HUES6 (cell line): ENCODE results near the gene PVALEF.

ENCODE experiments used
- H3K27ac ChIP-seq: 2 replicates; pipeline ENCODE4 v1.7.0; 2013; ENCODE audit warnings: low read depth, mild to moderate bottlenecking, low read length, inconsistent platforms
- H3K27me3 ChIP-seq: 2 replicates; pipeline ENCODE4 v1.6.1; 2013; ENCODE audit warnings: low read length; ENCODE audit not compliant: control insufficient read depth, insufficient read depth
- H3K36me3 ChIP-seq: 2 replicates; pipeline ENCODE4 v1.6.1; 2013; ENCODE audit warnings: low read length; ENCODE audit not compliant: control insufficient read depth, insufficient read depth
- H3K4me1 ChIP-seq: 2 replicates; pipeline ENCODE4 v1.6.1; 2013; ENCODE audit warnings: low read length; ENCODE audit not compliant: control insufficient read depth, insufficient read depth
- H3K4me3 ChIP-seq: 2 replicates; pipeline ENCODE4 v1.5.1; 2013; ENCODE audit warnings: low read depth, low read length
- H3K9ac ChIP-seq: one replicate; pipeline ENCODE4 v1.6.1; 2013; ENCODE audit warnings: mild to moderate bottlenecking, low read length
- H3K9me3 ChIP-seq: 2 replicates; pipeline ENCODE4 v1.6.1; 2013; ENCODE audit warnings: low read depth, low read length; ENCODE audit not compliant: control insufficient read depth, insufficient read depth

Gene PVALEF

DNA sequence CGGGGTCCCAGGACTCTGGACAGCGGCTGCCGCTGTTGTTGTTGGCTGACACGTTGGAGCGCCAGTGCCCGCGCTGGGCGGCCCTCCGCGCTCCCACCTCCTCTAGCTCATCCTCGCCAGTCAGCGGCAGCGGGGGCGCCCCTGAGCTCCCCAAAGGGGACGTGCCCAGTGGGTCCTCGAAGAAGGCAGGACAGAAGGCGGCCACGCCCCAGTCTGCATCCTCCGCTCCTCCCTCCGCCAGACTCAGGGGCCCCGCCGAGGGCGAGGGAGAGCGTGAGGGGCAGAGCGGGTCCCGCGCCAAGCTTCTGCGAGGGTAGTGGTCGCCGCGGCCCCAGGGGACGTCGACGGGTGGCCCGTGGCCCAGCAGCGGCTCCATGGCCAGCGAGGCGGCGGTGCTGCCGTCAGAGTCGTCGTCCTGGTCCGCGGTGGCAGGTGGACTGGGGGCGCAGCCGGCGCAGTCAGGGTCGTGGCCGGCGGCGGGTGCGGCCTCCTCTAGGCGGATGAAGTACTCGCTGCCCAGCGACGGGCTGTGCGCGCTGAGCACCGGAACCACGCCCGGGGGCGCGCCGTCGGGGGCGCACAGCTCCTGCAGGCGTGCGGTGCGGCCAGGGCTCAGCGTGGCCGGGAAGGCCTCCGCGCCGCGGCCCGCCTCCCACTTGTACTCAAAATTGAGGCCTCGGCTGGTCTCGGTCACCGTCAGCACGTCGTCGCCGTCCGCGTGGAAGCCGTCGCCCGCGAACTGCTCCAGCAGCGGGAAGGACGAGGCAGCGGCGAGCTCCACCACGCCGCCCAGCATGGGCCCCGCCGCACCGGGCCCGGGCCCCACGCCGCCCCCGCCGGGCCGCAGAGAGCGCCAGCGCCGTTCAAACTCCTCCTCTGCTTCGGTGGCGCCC is 43.2 kb upstream of the PVALEF start:
- Histone ChIP-seq H3K36me3 (no peaks in the 10 kb centered on the region), H3K4me3 (no peak overlapping the region), H3K9ac (no peak overlapping the region), H3K4me1 (peaks cover 5% of the 10 kb centered on the region; the same call in 1 of the 2 replicates), H3K9me3 (no peaks in the 10 kb centered on the region), H3K27me3 (no peaks in the 10 kb centered on the region), H3K27ac (no peak overlapping the region)

DNA sequence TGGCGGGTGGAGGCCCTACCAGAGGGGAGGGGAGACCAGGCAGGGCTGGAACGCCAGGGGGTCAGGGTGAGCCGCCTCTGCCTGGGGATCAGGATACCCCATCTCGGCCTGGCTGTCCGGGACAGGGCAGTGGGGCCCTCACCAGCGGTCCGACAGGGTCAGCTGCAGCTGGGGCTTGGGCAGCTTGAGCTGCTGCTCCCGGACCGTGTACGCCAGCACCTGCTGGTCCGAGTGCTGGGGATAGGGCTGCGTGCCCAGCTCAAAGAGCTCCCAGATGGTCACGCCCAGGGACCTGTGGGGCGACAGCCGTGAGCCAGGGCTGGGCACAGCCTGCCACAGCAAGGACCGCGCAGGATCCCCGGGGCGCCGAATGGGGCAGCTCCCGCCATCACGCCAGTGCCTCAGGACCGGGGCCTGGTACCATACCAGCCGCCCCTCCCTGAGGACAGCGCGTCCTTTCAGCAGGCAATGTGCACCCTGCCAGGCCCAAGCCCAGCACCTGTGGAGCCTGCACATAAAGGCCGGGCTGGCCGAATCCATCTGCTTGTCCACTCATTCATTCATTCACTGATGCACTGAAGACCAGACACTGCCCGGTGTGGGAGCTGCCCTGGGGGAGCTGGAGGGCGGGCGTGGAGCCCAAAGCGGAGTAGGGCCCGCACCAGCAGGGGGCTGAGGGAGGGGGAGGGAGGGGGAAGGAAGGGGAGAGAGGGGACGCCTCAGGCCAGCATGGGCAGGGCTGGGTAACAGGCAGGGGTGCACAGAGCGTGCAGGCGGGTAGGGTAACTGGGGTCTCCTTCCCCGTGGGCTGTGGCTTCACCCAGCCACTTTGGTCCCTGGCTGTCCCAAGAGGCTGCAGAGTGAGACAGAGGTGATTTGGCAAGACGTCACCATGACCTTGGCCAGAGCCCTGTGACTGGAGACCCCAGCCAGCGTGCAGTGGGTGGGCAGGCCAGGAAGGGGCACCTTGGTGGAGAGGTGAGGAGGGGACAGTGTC is 42.0 kb upstream of the PVALEF start:
- Histone ChIP-seq H3K4me3 (no peak overlapping the region), H3K36me3 (no peaks in the 10 kb centered on the region), H3K4me1 (peaks cover 5% of the 10 kb centered on the region; the same call in 1 of the 2 replicates), H3K27me3 (no peaks in the 10 kb centered on the region), H3K9ac (no peak overlapping the region), H3K27ac (no peak overlapping the region), H3K9me3 (no peaks in the 10 kb centered on the region)

DNA sequence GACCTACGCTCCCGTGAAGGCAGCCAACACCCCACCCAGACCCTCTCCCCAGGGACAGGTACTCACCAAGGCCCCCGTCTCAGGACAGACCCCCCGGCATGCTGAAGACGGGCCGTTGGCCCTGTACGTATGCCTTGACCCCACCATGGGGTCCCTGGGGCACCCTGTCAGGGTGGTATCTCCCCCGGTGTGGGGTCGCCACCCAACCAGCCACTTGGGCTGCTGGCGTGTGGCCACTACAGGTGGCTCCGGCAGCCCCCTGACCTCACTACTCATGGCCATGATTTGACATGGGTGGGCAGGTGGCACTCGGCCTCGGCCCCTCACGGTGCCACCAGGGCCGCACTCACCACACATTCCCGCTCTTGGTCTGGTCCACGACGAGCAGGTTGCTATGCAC is 40.9 kb upstream of the PVALEF start:
- no peaks in the 10 kb centered on the region for H3K36me3 ChIP-seq
- H3K27me3 ChIP-seq, result no peaks in the 10 kb centered on the region
- no peak overlapping the region for H3K27ac ChIP-seq
- H3K4me1 ChIP-seq, result peaks cover 5% of the 10 kb centered on the region; the same call in 1 of the 2 replicates
- H3K9me3 ChIP-seq, result no peaks in the 10 kb centered on the region
- H3K4me3 ChIP-seq, result no peak overlapping the region
- H3K9ac ChIP-seq, result no peak overlapping the region

DNA sequence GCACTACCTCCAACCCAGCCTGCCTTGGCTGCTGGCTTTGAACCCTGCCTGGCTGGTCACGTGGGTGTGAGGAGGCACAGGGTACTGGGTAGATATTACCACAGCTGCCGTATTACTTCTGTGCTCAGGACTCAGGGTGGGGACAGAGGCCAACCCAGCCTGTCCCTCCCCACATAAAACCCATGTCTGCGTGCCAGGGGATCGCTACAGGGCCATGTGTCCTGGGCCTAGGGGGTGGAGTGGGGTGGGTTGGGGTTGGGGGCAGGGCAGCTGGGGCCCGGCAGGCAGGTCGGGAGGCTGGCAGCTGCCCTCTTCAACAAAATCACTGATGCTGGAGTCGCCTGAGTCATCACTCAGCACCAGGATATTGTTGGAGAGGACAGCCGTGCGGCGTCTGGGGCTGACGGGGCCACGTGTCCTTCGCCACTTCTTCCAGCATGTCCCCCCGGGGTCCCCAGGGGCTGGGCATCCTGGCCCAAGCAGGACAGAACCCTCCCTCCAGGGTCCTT is 39.7 kb upstream of the PVALEF start:
- Histone ChIP-seq H3K4me1 (peaks cover 5% of the 10 kb centered on the region; the same call in 1 of the 2 replicates), H3K9ac (no peak overlapping the region), H3K4me3 (no peak overlapping the region), H3K27me3 (no peaks in the 10 kb centered on the region), H3K27ac (no peak overlapping the region), H3K36me3 (no peaks in the 10 kb centered on the region), H3K9me3 (no peaks in the 10 kb centered on the region)

DNA sequence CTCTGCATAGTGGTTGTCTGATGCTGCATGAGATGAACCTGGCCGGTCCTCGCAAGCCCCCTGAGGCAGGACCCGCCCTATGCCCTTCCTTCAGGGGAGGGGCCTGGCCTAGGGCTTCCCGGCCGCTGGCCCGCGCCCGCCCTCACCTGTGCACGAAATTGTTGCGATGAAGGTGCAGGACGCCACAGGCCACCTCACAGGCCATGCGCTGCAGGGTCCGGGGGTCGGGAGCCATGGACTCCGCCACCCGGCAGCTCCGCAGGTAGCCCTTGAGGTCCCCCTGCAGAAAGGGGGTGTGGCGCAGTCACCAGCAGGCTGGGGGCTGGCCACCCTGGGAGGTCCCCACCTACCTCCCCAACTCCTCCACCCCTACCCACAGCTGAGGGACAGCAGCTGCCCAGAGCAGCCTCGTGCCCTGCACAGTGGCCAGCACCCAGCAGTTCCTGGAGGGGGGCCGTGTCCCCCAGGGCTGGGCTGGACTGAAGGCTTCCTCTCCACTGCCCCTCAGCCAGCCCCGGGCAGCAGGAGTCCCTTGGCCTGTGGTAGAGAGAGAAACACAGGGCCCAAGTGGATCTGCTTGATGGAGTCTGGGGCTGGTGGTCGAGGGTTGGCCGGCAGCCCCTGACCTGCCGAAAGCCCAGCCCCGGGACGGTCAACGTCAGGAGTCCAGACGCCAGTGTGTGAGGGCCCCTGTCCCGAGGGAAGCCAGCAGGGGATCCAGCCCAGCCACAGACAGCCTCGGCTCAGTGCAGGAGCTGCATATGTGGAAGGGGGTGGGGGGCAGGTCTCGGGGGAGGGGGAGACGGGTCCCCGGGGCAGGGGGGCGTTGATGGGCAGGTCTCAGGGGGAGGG is 38.8 kb upstream of the PVALEF start:
- Histone ChIP-seq H3K9ac (no peak overlapping the region), H3K4me3 (no peak overlapping the region), H3K36me3 (no peaks in the 10 kb centered on the region), H3K27ac (no peak overlapping the region), H3K27me3 (no peaks in the 10 kb centered on the region), H3K9me3 (no peaks in the 10 kb centered on the region), H3K4me1 (peaks cover 5% of the 10 kb centered on the region; the same call in 1 of the 2 replicates)

DNA sequence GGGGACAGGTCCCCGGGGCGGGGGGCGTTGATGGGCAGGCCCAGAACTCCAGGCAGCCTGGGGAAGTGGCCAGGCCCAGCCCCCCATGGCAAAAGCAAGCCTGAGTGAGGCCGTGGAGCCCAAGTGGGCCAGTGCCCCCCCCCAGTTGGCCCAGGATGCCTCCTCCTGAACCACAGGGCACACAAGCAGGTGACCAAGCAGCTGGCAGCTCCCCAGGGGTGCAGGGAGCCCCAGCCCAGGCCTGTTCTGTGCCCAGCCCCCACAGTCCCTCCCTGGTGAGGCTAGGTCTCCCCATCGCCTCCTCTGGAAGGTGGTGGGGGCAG is 38.2 kb upstream of the PVALEF start:
- H3K4me3 ChIP-seq, result no peak overlapping the region
- no peak overlapping the region for H3K27ac ChIP-seq
- H3K9me3 ChIP-seq, result no peaks in the 10 kb centered on the region
- H3K36me3 ChIP-seq, result no peaks in the 10 kb centered on the region
- H3K9ac ChIP-seq, result no peak overlapping the region
- H3K4me1 ChIP-seq, result peaks cover 5% of the 10 kb centered on the region; the same call in 1 of the 2 replicates
- no peaks in the 10 kb centered on the region for H3K27me3 ChIP-seq

DNA sequence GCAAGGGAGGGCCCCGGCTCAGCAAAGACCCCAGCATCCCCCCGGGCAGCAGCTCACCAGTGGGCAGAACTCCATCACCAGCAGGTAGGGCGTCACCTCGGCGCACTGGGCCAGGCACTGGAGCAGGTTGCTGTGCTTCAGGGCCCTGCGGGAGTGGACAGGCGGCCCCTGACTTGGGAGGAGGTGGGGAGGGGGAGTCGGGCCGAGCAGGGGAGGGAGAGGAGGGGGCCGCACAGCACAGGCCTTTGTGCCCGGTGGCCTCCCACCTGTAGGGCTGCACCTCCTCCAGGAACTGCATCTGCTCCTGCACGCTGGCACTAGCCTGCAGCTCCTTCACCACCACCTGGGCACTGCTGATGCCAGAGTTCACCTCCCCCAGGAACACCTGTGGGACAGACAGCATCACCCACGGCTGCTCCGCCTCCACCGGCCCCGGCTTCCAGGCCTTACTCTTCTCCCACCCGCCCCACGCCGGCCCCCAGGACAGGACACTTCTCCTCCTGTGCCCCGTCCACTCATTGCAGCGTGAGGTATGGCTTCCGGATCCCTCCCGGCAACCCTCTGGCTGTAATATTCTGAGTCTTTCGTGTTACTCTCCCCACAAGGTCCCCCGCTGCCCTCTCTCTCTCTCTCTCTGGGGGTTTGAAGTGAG is 37.7 kb upstream of the PVALEF start:
- Histone ChIP-seq H3K27me3 (no peaks in the 10 kb centered on the region), H3K9me3 (no peaks in the 10 kb centered on the region), H3K4me3 (no peak overlapping the region), H3K9ac (no peak overlapping the region), H3K4me1 (peaks cover 5% of the 10 kb centered on the region; the same call in 1 of the 2 replicates), H3K36me3 (no peaks in the 10 kb centered on the region), H3K27ac (no peak overlapping the region)

DNA sequence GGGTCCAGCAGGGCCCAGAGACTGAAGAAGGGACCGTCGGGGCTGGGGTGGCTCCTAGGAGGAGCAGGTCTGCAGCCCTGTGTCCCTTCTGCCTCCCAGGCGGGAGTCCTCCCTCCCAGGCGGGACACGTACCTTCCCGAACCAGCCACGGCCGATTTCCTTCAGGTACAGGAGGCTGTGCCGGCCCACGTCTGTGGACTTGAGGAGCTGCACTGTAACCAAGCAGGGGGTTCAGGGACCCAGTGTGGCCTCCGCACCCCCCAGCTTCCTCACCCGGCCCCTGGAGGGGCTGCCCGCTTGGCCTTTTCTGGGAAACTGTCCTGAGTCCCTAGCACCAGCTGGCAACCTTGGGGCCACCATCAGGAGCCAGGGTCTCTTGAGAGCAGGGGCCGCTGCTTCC is 37.0 kb upstream of the PVALEF start:
- Histone ChIP-seq H3K27ac (no peak overlapping the region), H3K27me3 (no peaks in the 10 kb centered on the region), H3K9me3 (no peaks in the 10 kb centered on the region), H3K4me1 (peaks cover 5% of the 10 kb centered on the region; the same call in 1 of the 2 replicates), H3K36me3 (no peaks in the 10 kb centered on the region), H3K4me3 (no peak overlapping the region), H3K9ac (no peak overlapping the region)

DNA sequence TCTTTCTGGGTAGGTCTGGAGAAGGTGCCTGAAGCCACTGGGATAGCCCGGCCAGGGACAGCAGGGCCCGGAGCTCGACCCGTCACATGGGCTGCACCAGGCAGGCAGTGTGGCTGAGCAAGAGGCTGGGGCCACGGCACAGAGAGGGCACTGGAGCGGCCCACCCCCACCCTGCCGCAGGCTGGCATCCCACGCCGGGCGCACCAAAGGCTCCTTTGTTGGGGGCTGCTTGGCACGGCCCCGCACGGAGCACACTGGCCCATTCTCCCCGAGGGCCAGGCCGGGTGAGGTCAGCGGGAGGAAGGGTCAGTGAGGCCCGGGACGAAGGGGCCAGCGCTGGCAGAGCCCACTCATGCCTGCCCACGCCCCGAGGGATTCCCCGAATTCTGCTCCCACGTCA is 36.5 kb upstream of the PVALEF start:
- H3K27ac ChIP-seq, result no peak overlapping the region
- H3K36me3 ChIP-seq, result no peaks in the 10 kb centered on the region
- H3K27me3 ChIP-seq, result no peaks in the 10 kb centered on the region
- H3K4me3 ChIP-seq, result no peak overlapping the region
- H3K9ac ChIP-seq, result no peak overlapping the region
- H3K4me1 ChIP-seq, result peaks cover 5% of the 10 kb centered on the region; the same call in 1 of the 2 replicates
- H3K9me3 ChIP-seq, result no peaks in the 10 kb centered on the region

DNA sequence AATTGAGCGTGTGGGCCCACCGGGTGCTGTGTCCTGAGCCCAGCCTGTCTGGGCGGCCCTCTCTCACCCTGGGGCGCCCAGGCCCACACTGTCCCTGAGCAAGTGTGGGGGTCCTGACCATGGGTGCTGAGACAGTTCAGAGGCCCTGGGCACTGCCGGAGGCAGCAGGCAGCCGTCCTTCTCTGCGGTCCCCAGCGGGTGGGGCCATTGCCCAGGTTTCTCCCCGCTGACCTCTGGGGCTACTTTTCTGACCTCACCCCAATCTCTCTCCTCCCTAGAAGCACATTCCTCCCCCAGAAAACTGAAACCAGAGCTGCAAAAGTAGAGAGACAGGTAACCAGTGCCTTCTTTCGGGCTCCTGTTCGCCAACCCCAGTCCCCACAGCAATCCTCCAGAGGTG is 36.0 kb upstream of the PVALEF start:
- no peak overlapping the region for H3K4me3 ChIP-seq
- peaks cover 8% of the 10 kb centered on the region; the same call in 1 of the 2 replicates for H3K4me1 ChIP-seq
- H3K27ac ChIP-seq, result no peak overlapping the region
- H3K9me3 ChIP-seq, result no peaks in the 10 kb centered on the region
- H3K9ac ChIP-seq, result no peak overlapping the region
- H3K36me3 ChIP-seq, result no peaks in the 10 kb centered on the region
- H3K27me3 ChIP-seq, result no peaks in the 10 kb centered on the region
